ENCODE data around the gene SHFL. TPM values are rescaled to one million over a fixed set of nuclear protein-coding genes. Genes with fewer than 3 reads are reported as not detected.
A peak's percentile ranks its signal among the peaks of the same experiment; 100 is the strongest.

SHFL gene
- total RNA-seq, 2 experiments from 2014 or later = 21.9 to 28.5 TPM

DNA sequence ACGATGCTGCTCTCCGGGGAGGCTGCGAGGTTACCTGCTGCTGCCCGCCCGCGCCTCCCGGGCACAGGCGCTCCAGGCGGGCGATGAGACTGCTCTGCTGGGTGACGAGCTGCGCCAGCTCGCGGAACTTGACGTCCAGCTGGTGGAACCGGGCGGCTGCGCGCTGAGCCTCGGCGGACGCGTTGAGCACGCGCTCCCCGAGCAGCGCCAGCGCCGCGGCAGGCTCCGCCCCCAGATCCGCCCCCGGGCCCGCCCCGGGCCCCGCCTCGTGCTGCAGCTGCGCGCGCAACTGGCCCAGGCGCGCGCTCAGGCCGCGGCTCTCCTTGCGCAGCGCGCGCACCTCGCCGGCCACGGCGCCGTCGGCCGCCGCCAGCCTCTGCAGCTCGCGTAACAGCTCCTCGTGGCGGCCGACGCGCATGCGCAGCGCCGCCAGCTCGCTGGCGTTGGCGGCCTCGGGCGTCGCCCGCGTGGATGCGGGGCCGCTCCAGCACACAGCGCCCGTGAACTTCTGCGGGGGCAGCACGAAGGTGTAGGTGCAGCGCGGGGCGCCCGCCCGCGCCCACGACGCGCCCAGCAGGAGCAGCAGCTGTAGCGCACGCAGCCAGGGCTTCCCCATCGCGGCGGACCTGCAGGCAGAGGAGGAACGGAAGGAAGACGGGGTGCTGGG, 10.0 kb downstream of the SHFL start:
- Histone ChIP-seq H3K4me3 (ENCODE audit: low read depth, low read length, poor library complexity, severe bottlenecking) (peak overlapping the region; percentile 65), H3K79me2 (ENCODE audit: insufficient read depth, low read depth, low read length) (no peaks in the 10 kb centered on the region), H4K20me1 (ENCODE audit: insufficient read depth, low read length) (no peaks in the 10 kb centered on the region), H3K9me2 (ENCODE audit: insufficient read depth, low read length) (no peaks in the 10 kb centered on the region), H3K4me2 (ENCODE audit: low read length) (peak overlapping the region; percentile 84), H2AFZ (ENCODE audit: low read length) (peak overlapping the region; percentile 93), H3K9me3 (ENCODE audit: low read length) (no peaks in the 10 kb centered on the region), H3K27ac (ENCODE audit: low read depth, low read length, poor library complexity, severe bottlenecking) (peak overlapping the region; percentile 56), H3K36me3 (ENCODE audit: insufficient read depth, low read length) (peaks cover 9% of the 10 kb centered on the region), H3K4me1 (ENCODE audit: insufficient read depth, low read length, poor library complexity, severe bottlenecking) (peaks cover 42% of the 10 kb centered on the region)
- ChIA-PET CTCF (ENCODE audit: unreplicated experiment) (no interaction called here), POLR2A (interaction anchor here (0.6 to 1.5 kb wide), 4 partner anchors 10 to 501 kb away, joined by 3 to 9 read pairs (median 3); partner anchors contain the start of gene PPAN)
- no TSS peak for BruUV-seq (replicated peaks)
- no peak for TF ChIP-seq EZH2phosphoT487 (IDR thresholded peaks at IDR 0.05; ENCODE audit: borderline replicate concordance, low read depth, low read length)
- TF ChIP-seq, protein P1, sequence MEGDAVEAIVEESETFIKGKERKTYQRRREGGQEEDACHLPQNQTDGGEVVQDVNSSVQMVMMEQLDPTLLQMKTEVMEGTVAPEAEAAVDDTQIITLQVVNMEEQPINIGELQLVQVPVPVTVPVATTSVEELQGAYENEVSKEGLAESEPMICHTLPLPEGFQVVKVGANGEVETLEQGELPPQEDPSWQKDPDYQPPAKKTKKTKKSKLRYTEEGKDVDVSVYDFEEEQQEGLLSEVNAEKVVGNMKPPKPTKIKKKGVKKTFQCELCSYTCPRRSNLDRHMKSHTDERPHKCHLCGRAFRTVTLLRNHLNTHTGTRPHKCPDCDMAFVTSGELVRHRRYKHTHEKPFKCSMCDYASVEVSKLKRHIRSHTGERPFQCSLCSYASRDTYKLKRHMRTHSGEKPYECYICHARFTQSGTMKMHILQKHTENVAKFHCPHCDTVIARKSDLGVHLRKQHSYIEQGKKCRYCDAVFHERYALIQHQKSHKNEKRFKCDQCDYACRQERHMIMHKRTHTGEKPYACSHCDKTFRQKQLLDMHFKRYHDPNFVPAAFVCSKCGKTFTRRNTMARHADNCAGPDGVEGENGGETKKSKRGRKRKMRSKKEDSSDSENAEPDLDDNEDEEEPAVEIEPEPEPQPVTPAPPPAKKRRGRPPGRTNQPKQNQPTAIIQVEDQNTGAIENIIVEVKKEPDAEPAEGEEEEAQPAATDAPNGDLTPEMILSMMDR (conservative IDR thresholded peaks at IDR 0.05; ENCODE audit: low read length) = no peak
- intact Hi-C loops (cut with micrococcal nuclease; ENCODE audit: unreplicated experiment) = no loop called here
- DNase-seq (ENCODE audit: low spot score) = peak; percentile 95

DNA sequence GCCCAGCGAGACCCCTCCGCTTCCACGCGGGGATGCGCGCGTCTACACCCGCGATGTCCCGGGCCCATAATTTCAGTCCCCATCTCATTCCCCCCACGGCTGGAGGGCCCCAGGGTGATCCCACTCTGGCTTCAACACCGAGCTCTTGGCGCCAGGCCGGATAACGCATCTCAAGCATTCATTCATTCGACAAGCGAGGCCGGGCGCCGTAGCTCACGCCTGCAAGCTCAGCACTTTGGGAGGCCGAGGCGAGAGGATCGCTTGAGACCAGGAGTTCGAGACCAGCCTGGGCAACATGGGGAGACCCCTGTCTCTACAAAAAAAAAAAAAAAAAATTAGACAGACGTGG, 10.5 kb downstream of the SHFL start:
- H3K4me2 ChIP-seq (ENCODE audit: low read length) = peak overlapping the region; percentile 84
- CTCF ChIA-PET (ENCODE audit: unreplicated experiment) = interaction anchor here (0.7 kb wide), 1 partner anchor 20 kb away, joined by 5 read pairs; no protein-coding TSS in a partner anchor
- no peaks in the 10 kb centered on the region for H3K79me2 ChIP-seq (ENCODE audit: insufficient read depth, low read depth, low read length)
- H3K36me3 ChIP-seq (ENCODE audit: insufficient read depth, low read length) = peaks cover 9% of the 10 kb centered on the region
- intact Hi-C loops (cut with micrococcal nuclease; ENCODE audit: unreplicated experiment) = no loop called here
- H3K9me3 ChIP-seq (ENCODE audit: low read length) = no peaks in the 10 kb centered on the region
- no peaks in the 10 kb centered on the region for H4K20me1 ChIP-seq (ENCODE audit: insufficient read depth, low read length)
- DNase-seq (ENCODE audit: low spot score) = no peak
- no TSS peak for BruUV-seq (replicated peaks)
- H3K9me2 ChIP-seq (ENCODE audit: insufficient read depth, low read length) = no peaks in the 10 kb centered on the region
- H3K4me1 ChIP-seq (ENCODE audit: insufficient read depth, low read length, poor library complexity, severe bottlenecking) = peaks cover 42% of the 10 kb centered on the region
- POLR2A ChIA-PET = interaction anchor here (0.6 to 1.5 kb wide), 4 partner anchors 9 to 501 kb away, joined by 3 to 9 read pairs (median 4); partner anchors contain the start of gene PPAN
- peak overlapping the region; percentile 93 for H2AFZ ChIP-seq (ENCODE audit: low read length)
- TF ChIP-seq, protein P1 (conservative IDR thresholded peaks at IDR 0.05; ENCODE audit: low read length) = no peak
- TF ChIP-seq EZH2phosphoT487 (IDR thresholded peaks at IDR 0.05; ENCODE audit: borderline replicate concordance, low read depth, low read length) = no peak
- H3K4me3 ChIP-seq (ENCODE audit: low read depth, low read length, poor library complexity, severe bottlenecking) = peak overlapping the region; percentile 65
- peak overlapping the region; percentile 56 for H3K27ac ChIP-seq (ENCODE audit: low read depth, low read length, poor library complexity, severe bottlenecking)
